K562 (cell line): ENCODE measurements around the gene URI1. TPM values are rescaled to one million over a fixed set of nuclear protein-coding genes. Genes with fewer than 3 reads are reported as not detected.

Experiments
- ATAC-seq: fragments of 200-7000 bp; cut with Tn5 transposase; 3 replicates; pipeline ENCODE4 v1.9.1; 2020; ENCODE audit warnings: moderate library complexity
- BruUV-seq: library from RNA; stranded (reverse); fragments of 400-500 nt; replicated peaks from 2 replicates; lab custom pipeline; 2021; lab: Mats Ljungman, UMichigan
- CTCF ChIA-PET: fragments of 300-600 bp; formaldehyde crosslinking; extraction: SDS; loops from one replicate; lab custom pipeline; 2021; ENCODE audit warnings: low intra/inter-chr PET ratio; lab: Yijun Ruan, JAX
- POLR2A ChIA-PET: fragments of 300-600, 350-650 bp; sonication (Branson Sonifier 250); formaldehyde crosslinking; extraction: SDS; loops from one replicate; lab custom pipeline; 2021; ENCODE audit warnings: antibody characterized with exemption, inconsistent platforms; lab: Yijun Ruan, JAX
- DNase-seq, 4 experiments: peaks; one replicate each; pipeline versions ENCODE4 v3.0.0 to v3.0.0-alpha.2; 2011 to 2018; ENCODE audit warnings: low spot score in 3 of 4, mixed read lengths in 3 of 4; ENCODE audit errors: extremely low read depth in 1 of 4
- FAIRE-seq: peaks from 2 replicates; lab custom pipeline; 2011; peaks lifted over from hg19 to GRCh38; lab: Jason Lieb, UNC
- H2AFZ ChIP-seq: 2 replicates; pipeline ENCODE4 v1.6.0; 2011; ENCODE audit warnings: low read depth, low read length, control low read depth, inconsistent platforms
- H3K27ac ChIP-seq: fragments of 200-600 bp; 3 replicates; pipeline ENCODE4 v1.8.0; 2011; ENCODE audit warnings: low read depth, mild to moderate bottlenecking, control low read depth, inconsistent platforms, low read length, moderate library complexity, mixed read lengths; ENCODE audit errors: extremely low read depth
- H3K27me3 ChIP-seq, 2 experiments: fragments of 300-600 bp in 1 of 2; 2 replicates in 1 of 2; 3 replicates in 1 of 2; pipeline versions ENCODE4 v1.6.0 to v1.8.0; 2011; ENCODE audit warnings: inconsistent platforms in 2 of 2, low read length in 2 of 2, mild to moderate bottlenecking in 1 of 2, mixed read lengths in 1 of 2, moderate library complexity in 1 of 2; ENCODE audit not compliant: control insufficient read depth in 2 of 2, insufficient read depth in 2 of 2
- H3K36me3 ChIP-seq: fragments of 300-600 bp; 3 replicates; pipeline ENCODE4 v1.8.0; 2011; ENCODE audit warnings: mild to moderate bottlenecking, low read length, inconsistent platforms; ENCODE audit not compliant: control insufficient read depth, insufficient read depth
- H3K4me1 ChIP-seq, 2 experiments: fragments of 200-600 bp in 1 of 2; replicated peaks in 1 of 2; 2 replicates in 1 of 2; 3 replicates in 1 of 2; pipeline versions ENCODE4 v1.5.1 to v1.8.0; 2011; ENCODE audit warnings: inconsistent platforms in 2 of 2, low read length in 2 of 2, mild to moderate bottlenecking in 1 of 2, mixed read lengths in 1 of 2, moderate library complexity in 1 of 2; ENCODE audit not compliant: control insufficient read depth in 2 of 2, insufficient read depth in 2 of 2
- H3K4me2 ChIP-seq: 2 replicates; pipeline ENCODE4 v1.6.1; 2011; ENCODE audit warnings: low read length, control low read depth, inconsistent platforms, mixed read lengths; ENCODE audit not compliant: insufficient read depth
- H3K4me3 ChIP-seq: fragments of 200-600 bp; sonication (generic), shearing (Covaris generic); 2 replicates; pipeline ENCODE4 v1.5.1; 2016; ENCODE audit warnings: control low read depth, inconsistent platforms
- H3K79me2 ChIP-seq: fragments of 200-600 bp; 3 replicates; pipeline ENCODE4 v1.8.0; 2011; ENCODE audit warnings: low read length, inconsistent platforms; ENCODE audit not compliant: control insufficient read depth, insufficient read depth
- H3K9ac ChIP-seq, 2 experiments: 2 replicates each; pipeline versions ENCODE4 v1.6.0 to v1.6.1; 2011; ENCODE audit warnings: low read depth in 2 of 2, low read length in 2 of 2, control low read depth in 1 of 2, inconsistent platforms in 1 of 2, mild to moderate bottlenecking in 1 of 2, mixed read lengths in 1 of 2; ENCODE audit not compliant: insufficient read depth in 1 of 2
- H3K9me1 ChIP-seq: one replicate; pipeline ENCODE4 v1.6.0; 2011; ENCODE audit warnings: inconsistent platforms, mild to moderate bottlenecking, low read length, moderate library complexity; ENCODE audit not compliant: control insufficient read depth, insufficient read depth
- H3K9me3 ChIP-seq: replicated peaks from 2 replicates; pipeline ENCODE4 v1.5.1; 2011; ENCODE audit warnings: low read depth, low read length, inconsistent platforms; ENCODE audit not compliant: control insufficient read depth, insufficient read depth
- H4K20me1 ChIP-seq: replicated peaks from 2 replicates; pipeline ENCODE4 v1.6.1; 2011; ENCODE audit warnings: low read length, inconsistent platforms, mixed read lengths; ENCODE audit not compliant: control insufficient read depth, insufficient read depth
- CBX5 ChIP-seq: IDR thresholded peaks from 2 replicates; pipeline ENCODE4 v1.6.1; 2014; ENCODE audit warnings: low read depth, borderline replicate concordance
- CTCF ChIP-seq, 3 experiments: IDR thresholded peaks in 2 of 3; conservative IDR thresholded peaks in 1 of 3; 2 replicates each; pipeline ENCODE4 v1.5.1; 2011 to 2012; ENCODE audit warnings: low read length in 3 of 3, mild to moderate bottlenecking in 3 of 3, control low read depth in 2 of 3, improper control_type of control experiment in 1 of 3, inconsistent platforms in 1 of 3, low read depth in 1 of 3, mixed read lengths in 1 of 3, moderate library complexity in 1 of 3; ENCODE audit not compliant: insufficient read depth in 2 of 3
- GABPB2 ChIP-seq: fragments of 250-450 bp; sonication (Bioruptor Pico); conservative IDR thresholded peaks from 2 replicates; pipeline ENCODE4 v1.5.1; 2021; ENCODE audit warnings: mild to moderate bottlenecking
- MAFF ChIP-seq: IDR thresholded peaks from 2 replicates; pipeline ENCODE4 v1.6.1; 2012; ENCODE audit warnings: low read length, improper control_type of control experiment
- RFX1 ChIP-seq: fragments of 450-650 bp; IDR thresholded peaks from 2 replicates; pipeline ENCODE4 v1.6.1; 2016; ENCODE audit warnings: mild to moderate bottlenecking, moderate library complexity
- SMAD4 ChIP-seq: fragments of 250-450 bp; sonication (Bioruptor Pico); conservative IDR thresholded peaks from 2 replicates; pipeline ENCODE4 v1.8.0; 2021; ENCODE audit warnings: inconsistent platforms, mild to moderate bottlenecking, moderate library complexity
- SOX6 ChIP-seq: fragments of 450-650 bp; IDR thresholded peaks from 2 replicates; pipeline ENCODE4 v1.6.1; 2014; ENCODE audit warnings: mild to moderate bottlenecking
- TAF9B ChIP-seq: fragments of 450-650 bp; IDR thresholded peaks from 2 replicates; pipeline ENCODE4 v1.6.1; 2018; ENCODE audit warnings: mild to moderate bottlenecking; ENCODE audit not compliant: partially characterized antibody
- ZNF274 ChIP-seq: IDR thresholded peaks from 2 replicates; pipeline ENCODE4 v1.6.1; 2011; ENCODE audit warnings: low read depth, mild to moderate bottlenecking, low read length, moderate library complexity, borderline replicate concordance
- ZNF316 ChIP-seq: fragments of 450-650 bp; IDR thresholded peaks from 2 replicates; pipeline ENCODE4 v1.6.1; 2016
- WGBS: fragments of 100-300 bp; shearing (Covaris generic); methylation state at CpG from one replicate; pipeline ENCODE4 v1.1.6; 2016; ENCODE audit warnings: low coverage, mixed read lengths; ENCODE audit not compliant: insufficient coverage; ENCODE audit errors: missing lambda C conversion rate; 5-methylcytosine and 5-hydroxymethylcytosine counted together
- in situ Hi-C: fragments of 300-500 bp; cut with MboI; formaldehyde crosslinking; loops from 4 replicates; pipeline ENCODE4 v1.15.0; 2018; ENCODE audit warnings: inconsistent platforms, mixed read lengths
- intact Hi-C: fragments of 100-400 bp; cut with micrococcal nuclease; formaldehyde crosslinking; loops from 2 replicates; pipeline ENCODE4 v1.14.2; 2022
- polyA plus RNA-seq, 8 experiments: library from polyadenylated mRNA; depleted of rRNA in 4 of 8; stranded (reverse) in 5 of 8; unstranded in 3 of 8; fragments of >200 nt; fragmentation: Nextera tagmentation in 2 of 8; fragmentation: Illumina TruSeq in 1 of 8; extraction: Ambion mirVana in 2 of 8; extraction: Trizol in 1 of 8; gene quantifications; 2 replicates each; pipeline versions ENCODE4 v1.2.1 to v1.2.3, GENCODE V29; 2011 to 2014; ENCODE audit warnings: inconsistent platforms in 1 of 8, missing spikeins in 1 of 8
- total RNA-seq, 7 experiments: library from RNA; depleted of rRNA in 6 of 7; stranded (reverse); fragments of >200 nt in 6 of 7; fragmentation: Illumina TruSeq in 2 of 7; extraction: Trizol in 2 of 7; gene quantifications; 2 replicates each; pipeline versions ENCODE4 v1.2.1 to v1.2.3, GENCODE V29; 2011 to 2021; ENCODE audit warnings: low replicate concordance in 1 of 7
- TF ChIP-seq, protein P1 (sequence below): fragments of 250-450 bp; sonication (Bioruptor Pico); IDR thresholded peaks from 2 replicates; pipeline ENCODE4 v1.5.0; 2020; ENCODE audit warnings: mild to moderate bottlenecking
- TF ChIP-seq, protein P2 (sequence below): sonication (generic); formaldehyde crosslinking; IDR thresholded peaks from 2 replicates; pipeline ENCODE4 v1.5.0; 2020; ENCODE audit warnings: missing genetic modification reagents

Gene URI1
- total and polyA plus RNA-seq, 9 of the 15 experiments (the other 6 are each of a cell fraction or from before 2014, with no cell fraction given), result 16.9 to 87.4 (median 63.9) TPM

- TF ChIP-seq, protein P1, sequence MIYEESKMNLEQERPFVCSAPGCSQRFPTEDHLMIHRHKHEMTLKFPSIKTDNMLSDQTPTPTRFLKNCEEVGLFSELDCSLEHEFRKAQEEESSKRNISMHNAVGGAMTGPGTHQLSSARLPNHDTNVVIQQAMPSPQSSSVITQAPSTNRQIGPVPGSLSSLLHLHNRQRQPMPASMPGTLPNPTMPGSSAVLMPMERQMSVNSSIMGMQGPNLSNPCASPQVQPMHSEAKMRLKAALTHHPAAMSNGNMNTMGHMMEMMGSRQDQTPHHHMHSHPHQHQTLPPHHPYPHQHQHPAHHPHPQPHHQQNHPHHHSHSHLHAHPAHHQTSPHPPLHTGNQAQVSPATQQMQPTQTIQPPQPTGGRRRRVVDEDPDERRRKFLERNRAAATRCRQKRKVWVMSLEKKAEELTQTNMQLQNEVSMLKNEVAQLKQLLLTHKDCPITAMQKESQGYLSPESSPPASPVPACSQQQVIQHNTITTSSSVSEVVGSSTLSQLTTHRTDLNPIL (CRISPR knock-in tag), result no peak
- TF ChIP-seq, protein P2, sequence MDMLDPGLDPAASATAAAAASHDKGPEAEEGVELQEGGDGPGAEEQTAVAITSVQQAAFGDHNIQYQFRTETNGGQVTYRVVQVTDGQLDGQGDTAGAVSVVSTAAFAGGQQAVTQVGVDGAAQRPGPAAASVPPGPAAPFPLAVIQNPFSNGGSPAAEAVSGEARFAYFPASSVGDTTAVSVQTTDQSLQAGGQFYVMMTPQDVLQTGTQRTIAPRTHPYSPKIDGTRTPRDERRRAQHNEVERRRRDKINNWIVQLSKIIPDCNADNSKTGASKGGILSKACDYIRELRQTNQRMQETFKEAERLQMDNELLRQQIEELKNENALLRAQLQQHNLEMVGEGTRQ (CRISPR knock-in tag), result no peak
- TF ChIP-seq TAF9B (no peak), GABPB2 (CRISPR knock-in tag) (no peak), SOX6 (peak; percentile 69), ZNF274 (no peak)
These were observed 102.5 kb downstream of the URI1 start (continued) for GRCh38 chr19:30044273-30045248.

DNA sequence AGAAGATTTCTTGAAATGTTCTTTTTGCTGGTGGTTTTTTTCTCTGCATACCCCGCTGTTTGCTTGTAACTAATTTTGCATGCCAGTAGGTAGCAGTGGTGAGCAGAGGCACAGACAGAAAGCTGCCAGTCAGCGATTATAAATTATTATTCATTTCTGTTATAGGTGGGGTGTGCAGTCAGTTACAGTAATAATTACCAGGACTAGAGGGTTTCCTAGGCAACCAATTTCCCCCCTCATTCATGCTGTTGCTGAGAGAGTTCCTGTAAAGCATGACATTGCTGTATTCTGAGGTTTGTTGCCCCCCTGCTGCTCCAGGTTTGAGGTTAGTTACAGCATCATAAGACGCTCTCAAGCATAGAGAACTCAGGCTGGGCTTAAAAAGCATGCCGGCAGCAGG lies 104.5 kb downstream of the URI1 start:
- H3K9ac ChIP-seq, result no peak overlapping the region
- ChIA-PET POLR2A (no interaction called here), CTCF (no interaction called here)
- H2AFZ ChIP-seq, result no peak overlapping the region
- peak; percentile 61 for ATAC-seq
- peaks cover 0 to 3% of the 10 kb centered on the region in 2 experiments; a peak in 1 of 5 replicates for H3K4me1 ChIP-seq
- intact Hi-C loops, result no loop called here
- FAIRE-seq, result no peak
- no peak overlapping the region for H3K4me3 ChIP-seq
- 48% methylated on average over 4 of the region's 4 CpGs for WGBS
- H3K27ac ChIP-seq, result no peak overlapping the region
- H3K79me2 ChIP-seq, result no peaks in the 10 kb centered on the region
- H3K9me3 ChIP-seq, result no peaks in the 10 kb centered on the region
- no TSS peak for BruUV-seq
- DNase-seq, result peak in 1 of 4 experiments; percentile 11
- H3K36me3 ChIP-seq, result no peaks in the 10 kb centered on the region; the same call in 2 of the 3 replicates
- no peaks in the 10 kb centered on the region for H3K9me1 ChIP-seq
- no peak overlapping the region for H3K4me2 ChIP-seq
- H4K20me1 ChIP-seq, result 0 out of 2 replicates have a peak, but pooled peaks cover 5% of the 10 kb centered on the region
- H3K27me3 ChIP-seq, result peaks cover 0 to under 1% of the 10 kb centered on the region in 2 experiments; a peak in 1 of 5 replicates
- in situ Hi-C loops, result no loop called here
- peak; percentile 19; the same call in 1 of the 2 replicates for TF ChIP-seq RFX1
- no peak for TF ChIP-seq CBX5
- TF ChIP-seq SMAD4, result no peak
- TF ChIP-seq MAFF, result peak; percentile 44; the same call in 1 of the 2 replicates
- TF ChIP-seq CTCF (IDR thresholded peaks at IDR 0.05 in 2 of 3, conservative IDR thresholded peaks at IDR 0.05 in 1 of 3; ENCODE audit: insufficient read depth in 2 of 3, low read depth in 1 of 3, low read length in 3 of 3), result peak; percentile 41 to 50 (median 49); a peak in 5 of 6 replicates
- peak; percentile 79 for TF ChIP-seq ZNF316
